Suprapubic skin (tissue), 4 donors: ENCODE data around the gene GSTO1.

Experiments
- POLR2A ChIP-seq, 2 donors: fragments of 450-650 bp; IDR thresholded peaks; one replicate each; pipeline ENCODE4 v1.6.1; 2017; ENCODE audit warnings: antibody characterized with exemption in 2 of 2, mild to moderate bottlenecking in 2 of 2, moderate library complexity in 2 of 2
- POLR2AphosphoS5 ChIP-seq, 3 donors: sonication (generic); formaldehyde crosslinking; IDR thresholded peaks; one replicate each; pipeline ENCODE4 v1.6.1; 2017; ENCODE audit warnings: antibody characterized with exemption in 3 of 3
- TF ChIP-seq, protein P1 (sequence below), 2 donors: fragments of 200-600 bp in 1 of 2; fragments of 450-650 bp in 1 of 2; sonication (generic) in 1 of 2; IDR thresholded peaks; one replicate each; pipeline ENCODE4 v1.5.1; 2016 to 2019; ENCODE audit warnings: antibody characterized with exemption in 2 of 2, mild to moderate bottlenecking in 1 of 2, moderate library complexity in 1 of 2

DNA sequence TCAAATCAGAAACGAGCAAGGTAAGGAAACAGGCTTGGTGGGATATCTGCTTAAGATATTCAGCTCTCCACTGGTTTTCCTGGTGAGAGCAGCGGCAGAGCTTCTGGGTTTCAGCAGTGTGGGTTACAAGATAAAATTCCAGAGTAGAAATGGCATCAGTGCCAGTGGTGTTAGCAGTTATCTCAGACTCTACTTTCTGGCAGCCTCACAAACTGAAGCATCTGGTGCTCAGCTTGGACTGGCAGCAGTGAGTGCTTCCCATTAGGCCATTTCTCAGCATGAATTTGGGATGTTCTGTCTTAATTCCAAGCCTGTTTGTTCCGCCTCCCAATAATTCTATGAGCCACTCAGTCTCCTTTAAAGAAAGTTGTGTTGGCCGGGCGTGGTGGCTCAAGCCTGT lies 7.4 kb downstream of the GSTO1 start:
- TF ChIP-seq POLR2AphosphoS5 (IDR thresholded peaks at IDR 0.05) (no peak), POLR2A (IDR thresholded peaks at IDR 0.05) (no peak)
- TF ChIP-seq, protein P1, sequence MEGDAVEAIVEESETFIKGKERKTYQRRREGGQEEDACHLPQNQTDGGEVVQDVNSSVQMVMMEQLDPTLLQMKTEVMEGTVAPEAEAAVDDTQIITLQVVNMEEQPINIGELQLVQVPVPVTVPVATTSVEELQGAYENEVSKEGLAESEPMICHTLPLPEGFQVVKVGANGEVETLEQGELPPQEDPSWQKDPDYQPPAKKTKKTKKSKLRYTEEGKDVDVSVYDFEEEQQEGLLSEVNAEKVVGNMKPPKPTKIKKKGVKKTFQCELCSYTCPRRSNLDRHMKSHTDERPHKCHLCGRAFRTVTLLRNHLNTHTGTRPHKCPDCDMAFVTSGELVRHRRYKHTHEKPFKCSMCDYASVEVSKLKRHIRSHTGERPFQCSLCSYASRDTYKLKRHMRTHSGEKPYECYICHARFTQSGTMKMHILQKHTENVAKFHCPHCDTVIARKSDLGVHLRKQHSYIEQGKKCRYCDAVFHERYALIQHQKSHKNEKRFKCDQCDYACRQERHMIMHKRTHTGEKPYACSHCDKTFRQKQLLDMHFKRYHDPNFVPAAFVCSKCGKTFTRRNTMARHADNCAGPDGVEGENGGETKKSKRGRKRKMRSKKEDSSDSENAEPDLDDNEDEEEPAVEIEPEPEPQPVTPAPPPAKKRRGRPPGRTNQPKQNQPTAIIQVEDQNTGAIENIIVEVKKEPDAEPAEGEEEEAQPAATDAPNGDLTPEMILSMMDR (IDR thresholded peaks at IDR 0.05): no peak
